Vagina (tissue), 2 donors: Measurements from ENCODE around the gene FGFR3.

ENCODE experiments used
- CTCF ChIP-seq, 3 experiments: fragments of 450-650 bp in 2 of 3; fragments of 200-600 bp in 1 of 3; sonication (generic) in 1 of 3; IDR thresholded peaks; one replicate each; pipeline ENCODE4 v1.5.1; 2017 to 2019; ENCODE audit warnings: antibody characterized with exemption in 3 of 3, mild to moderate bottlenecking in 2 of 3, moderate library complexity in 2 of 3
- POLR2A ChIP-seq, 2 donors: fragments of 450-650 bp; IDR thresholded peaks; one replicate each; pipeline ENCODE4 v1.6.1; 2017; ENCODE audit warnings: antibody characterized with exemption in 2 of 2, mild to moderate bottlenecking in 2 of 2, moderate library complexity in 2 of 2
- POLR2AphosphoS5 ChIP-seq, 2 donors: sonication (generic); formaldehyde crosslinking; IDR thresholded peaks; one replicate each; pipeline ENCODE4 v1.9.0; 2017; ENCODE audit warnings: antibody characterized with exemption in 2 of 2, mild to moderate bottlenecking in 2 of 2, low read depth in 1 of 2; ENCODE audit not compliant: insufficient read depth in 1 of 2

DNA sequence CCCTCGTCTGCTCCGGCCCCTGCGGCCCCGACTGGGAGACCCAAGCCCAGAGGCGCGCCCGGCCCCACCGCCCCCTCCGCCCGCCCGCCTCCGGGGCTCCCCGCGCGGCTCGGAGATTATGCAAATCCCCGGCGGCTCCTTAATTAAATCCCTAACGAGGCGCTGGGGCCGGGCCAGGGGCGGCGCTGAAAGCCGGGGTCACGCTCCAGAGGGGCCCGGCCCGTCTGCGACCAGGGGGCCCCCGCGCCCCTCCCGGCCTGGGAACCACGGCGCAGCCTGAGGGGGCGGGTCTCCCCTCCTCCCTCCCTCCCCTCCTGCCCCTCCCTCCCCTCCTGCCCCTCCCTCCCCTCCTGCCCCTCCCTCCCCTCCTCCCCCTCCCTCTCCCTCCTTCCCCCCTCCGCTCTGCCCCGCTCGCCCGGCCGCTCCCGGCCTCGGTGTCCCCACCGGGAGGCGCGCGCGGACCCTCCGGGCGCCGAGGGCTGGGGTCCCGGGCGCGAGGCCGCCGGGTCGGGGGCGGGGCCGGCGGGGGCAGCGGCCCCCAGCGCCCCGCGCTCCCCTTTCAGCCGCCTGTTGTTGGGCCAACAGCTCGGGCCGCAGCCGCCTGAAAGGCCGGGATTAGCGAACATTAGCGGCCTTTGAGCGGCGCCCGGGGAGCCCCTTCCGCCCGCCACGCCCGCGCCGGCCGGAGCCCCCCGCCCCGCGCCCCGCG lies 25.9 kb upstream of the FGFR3 start:
- no peak for TF ChIP-seq CTCF (IDR thresholded peaks at IDR 0.05)
- no peak for TF ChIP-seq POLR2A (IDR thresholded peaks at IDR 0.05)
- TF ChIP-seq POLR2AphosphoS5 (IDR thresholded peaks at IDR 0.05; ENCODE audit: insufficient read depth in 1 of 2, low read depth in 1 of 2): no peak
